ENCODE results near the gene RRAS. TPM values are rescaled to one million over a fixed set of nuclear protein-coding genes. Genes with fewer than 3 reads are reported as not detected.

RRAS gene
- total and polyA plus RNA-seq, 10 donors, result 30.9 to 106 (median 50.7) TPM

DNA sequence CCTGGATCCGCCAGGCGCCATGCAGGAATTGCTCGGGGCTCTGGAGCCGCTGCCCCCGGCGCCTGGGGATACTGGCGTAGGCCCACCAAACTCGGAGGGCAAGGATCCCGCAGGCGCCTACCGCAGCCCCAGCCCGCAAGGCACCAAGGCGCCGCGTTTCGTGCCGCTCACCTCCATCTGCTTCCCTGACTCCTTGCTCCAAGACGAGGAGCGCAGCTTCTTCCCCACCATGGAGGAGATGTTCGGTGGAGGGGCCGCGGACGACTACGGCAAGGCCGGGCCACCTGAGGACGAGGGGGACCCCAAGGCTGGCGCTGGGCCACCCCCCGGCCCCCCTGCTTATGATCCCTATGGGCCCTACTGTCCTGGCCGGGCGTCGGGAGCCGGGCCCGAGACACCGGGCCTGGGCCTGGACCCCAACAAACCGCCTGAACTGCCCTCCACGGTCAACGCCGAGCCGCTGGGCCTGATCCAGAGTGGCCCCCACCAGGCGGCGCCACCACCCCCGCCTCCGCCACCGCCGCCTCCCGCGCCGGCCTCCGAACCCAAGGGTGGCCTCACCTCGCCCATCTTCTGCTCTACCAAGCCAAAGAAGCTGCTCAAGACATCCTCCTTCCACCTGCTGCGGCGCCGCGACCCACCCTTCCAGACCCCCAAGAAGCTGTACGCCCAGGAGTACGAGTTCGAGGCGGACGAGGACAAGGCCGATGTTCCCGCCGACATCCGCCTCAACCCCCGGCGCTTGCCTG is 42.8 kb downstream of the RRAS start:
- Histone ChIP-seq H3K4me1 (peaks cover 16 to 38% (median 24%) of the 10 kb centered on the region in 6 donors), H3K4me3 (no peak overlapping the region), H3K36me3 (peaks cover 9 to 86% (median 80%) of the 10 kb centered on the region in 6 donors), H3K27me3 (replicated peaks in 1 of 7) (no peaks in the 10 kb centered on the region), H3K9me3 (no peaks in the 10 kb centered on the region), H3K27ac (no peak overlapping the region)
- TF ChIP-seq POLR2AphosphoS5 (IDR thresholded peaks at IDR 0.05) (peak; percentile 3 to 50 (median 35)), CTCF (IDR thresholded peaks at IDR 0.05 in 8 of 11, conservative IDR thresholded peaks at IDR 0.05 in 3 of 11) (no peak)
- WGBS, 5 donors, result 96 to 98% (median 97%) methylated on average over 54 to 65 of the region's 65 CpGs
- intact Hi-C loops (cut with DNase I; ENCODE audit: low total_unique reads), result loop anchor here (10.0 kb wide), 1 partner anchor 68 kb away; the partner anchor contains the start of genes BCL2L12 and IRF3
- DNase-seq, result no peak

GRCh38 chr19:49596407-49596806 is 43.5 kb downstream of the RRAS start:
- Histone ChIP-seq H3K27ac (no peak overlapping the region), H3K4me3 (no peak overlapping the region), H3K4me1 (peaks cover 16 to 45% (median 27%) of the 10 kb centered on the region in 6 donors), H3K36me3 (peaks cover 9 to 79% (median 74%) of the 10 kb centered on the region in 6 donors), H3K27me3 (replicated peaks in 1 of 7) (no peaks in the 10 kb centered on the region), H3K9me3 (no peaks in the 10 kb centered on the region)
- intact Hi-C loops (cut with DNase I; ENCODE audit: low total_unique reads), result loop anchor here (10.0 kb wide), 1 partner anchor 68 kb away; the partner anchor contains the start of genes BCL2L12 and IRF3
- 91 to 99% (median 94%) methylated on average over 12 to 15 of the region's 15 CpGs for WGBS, 5 donors
- DNase-seq, result no peak
- TF ChIP-seq CTCF (IDR thresholded peaks at IDR 0.05 in 8 of 11, conservative IDR thresholded peaks at IDR 0.05 in 3 of 11), result no peak
- TF ChIP-seq POLR2A (IDR thresholded peaks at IDR 0.05), result no peak
- no peak for TF ChIP-seq POLR2AphosphoS5 (IDR thresholded peaks at IDR 0.05)

DNA sequence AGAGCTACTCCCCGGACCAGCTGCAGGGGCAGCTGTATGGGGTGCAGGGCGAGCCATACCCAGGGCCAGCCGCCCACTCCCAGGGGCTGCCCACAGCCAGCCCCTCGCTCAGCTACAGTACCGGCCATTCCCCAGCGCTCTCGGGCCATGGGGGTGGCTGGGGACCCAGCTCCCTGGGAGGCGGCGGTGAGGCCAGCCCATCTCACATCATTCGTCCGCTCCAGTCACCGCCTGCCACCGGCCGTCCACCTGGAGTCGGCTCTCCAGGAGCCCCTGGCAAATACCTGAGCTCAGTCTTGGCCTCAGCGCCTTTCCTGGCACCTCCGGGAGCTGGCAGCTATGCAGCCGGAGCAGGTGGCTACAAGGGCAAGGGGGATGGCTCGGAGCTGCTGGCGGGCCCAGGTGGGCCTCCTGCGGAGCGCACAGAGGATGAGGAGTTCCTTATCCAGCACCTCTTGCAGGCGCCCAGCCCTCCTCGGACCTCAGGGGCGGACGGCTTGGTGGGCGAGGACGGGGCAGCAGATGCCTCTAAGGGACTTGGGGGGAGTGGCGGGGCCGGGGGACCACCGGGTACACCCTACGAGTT is 44.0 kb downstream of the RRAS start:
- peak; percentile 76 for DNase-seq
- peaks cover 9 to 74% (median 69%) of the 10 kb centered on the region in 6 donors for H3K36me3 ChIP-seq
- 95 to 97% (median 96%) methylated on average over 21 to 32 of the region's 32 CpGs for WGBS, 5 donors
- H3K4me1 ChIP-seq, result peaks cover 16 to 45% (median 27%) of the 10 kb centered on the region in 6 donors
- intact Hi-C loops (cut with DNase I; ENCODE audit: low total_unique reads), result loop anchor here (10.0 kb wide), 1 partner anchor 69 kb away; the partner anchor contains the start of genes BCL2L12 and IRF3
- no peak overlapping the region for H3K27ac ChIP-seq
- no peaks in the 10 kb centered on the region for H3K9me3 ChIP-seq
- no peaks in the 10 kb centered on the region for H3K27me3 ChIP-seq (replicated peaks in 1 of 7)
- TF ChIP-seq POLR2A (IDR thresholded peaks at IDR 0.05) (no peak), POLR2AphosphoS5 (IDR thresholded peaks at IDR 0.05) (peak in 2 of 3 donors; percentile 15 to 48)
- no peak overlapping the region for H3K4me3 ChIP-seq

DNA sequence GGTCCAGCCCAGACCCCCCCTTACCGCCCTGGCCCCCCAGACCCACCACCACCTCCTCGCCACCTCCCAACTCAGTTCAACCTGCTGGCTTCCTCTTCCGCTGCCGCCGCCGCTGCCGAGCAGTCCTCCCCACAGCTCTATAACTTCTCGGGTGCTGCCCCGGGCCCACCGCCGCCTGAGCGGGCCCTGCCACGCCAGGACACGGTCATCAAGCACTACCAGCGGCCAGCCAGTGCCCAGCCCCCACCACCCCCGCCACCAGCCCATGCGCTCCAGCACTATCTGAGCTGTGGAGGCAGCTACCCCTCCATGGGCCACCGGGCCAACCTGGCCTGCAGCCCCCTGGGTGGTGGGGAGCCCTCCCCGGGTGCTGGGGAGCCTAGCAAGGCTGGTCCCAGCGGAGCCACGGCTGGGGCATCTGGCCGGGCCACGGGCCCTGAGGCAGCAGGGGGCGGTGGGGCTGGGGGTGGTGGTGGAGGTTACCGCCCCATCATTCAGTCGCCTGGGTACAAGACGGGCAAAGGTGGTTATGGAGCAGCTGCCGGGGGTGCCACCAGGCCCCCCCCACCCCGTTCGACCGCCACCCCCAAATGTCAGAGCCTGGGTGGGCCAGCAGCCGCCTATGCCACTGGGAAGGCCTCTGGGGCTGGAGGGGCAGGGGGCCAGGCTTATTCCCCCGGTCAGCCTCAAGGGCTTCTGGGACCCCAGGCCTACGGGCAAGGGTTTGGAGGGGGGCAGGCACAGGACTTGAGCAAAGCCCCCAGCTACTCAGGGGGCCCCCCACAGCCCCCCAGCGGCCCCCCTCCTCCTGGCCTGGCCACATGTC is 44.7 kb downstream of the RRAS start:
- no peak for DNase-seq
- 94 to 96% (median 94%) methylated on average over 27 to 35 of the region's 35 CpGs for WGBS, 5 donors
- intact Hi-C loops (cut with DNase I; ENCODE audit: low total_unique reads), result loop anchor here (10.0 kb wide), 1 partner anchor 70 kb away; the partner anchor contains the start of genes BCL2L12 and IRF3

More for the DNA sequence above, 44.7 kb downstream of the RRAS start:
- peaks cover 9 to 67% (median 62%) of the 10 kb centered on the region in 6 donors for H3K36me3 ChIP-seq
- no peak overlapping the region for H3K27ac ChIP-seq
- TF ChIP-seq CTCF (IDR thresholded peaks at IDR 0.05 in 8 of 11, conservative IDR thresholded peaks at IDR 0.05 in 3 of 11), result no peak
- TF ChIP-seq POLR2AphosphoS5 (IDR thresholded peaks at IDR 0.05), result peak in 2 of 3 donors; percentile 3 to 7
- peaks cover 16 to 51% (median 28%) of the 10 kb centered on the region in 6 donors for H3K4me1 ChIP-seq
- H3K27me3 ChIP-seq (replicated peaks in 1 of 7), result no peaks in the 10 kb centered on the region
- no peaks in the 10 kb centered on the region for H3K9me3 ChIP-seq
- H3K4me3 ChIP-seq, result no peak overlapping the region
